Gastroesophageal sphincter (tissue), 4 donors: ENCODE data around the gene ERRFI1. TPM values are rescaled to one million over a fixed set of nuclear protein-coding genes. Genes with fewer than 3 reads are reported as not detected.
A peak's percentile ranks its signal among the peaks of the same experiment; 100 is the strongest.

ENCODE experiments used
- ATAC-seq: fragments of 150-250 bp; one replicate; pipeline ENCODE4 v1.9.1; 2016; ENCODE audit warnings: mild to moderate bottlenecking, moderate library complexity
- H3K27ac ChIP-seq, 4 donors: fragments of 200-600 bp; sonication (generic) in 3 of 4; 1 replicate in 3 of 4; 2 replicates in 1 of 4; pipeline ENCODE4 v1.5.1; 2016 to 2019
- H3K27me3 ChIP-seq: fragments of 200-600 bp; sonication (generic); one replicate; pipeline ENCODE4 v1.5.1; 2019
- H3K36me3 ChIP-seq, 2 donors: fragments of 200-600 bp; sonication (generic); one replicate each; pipeline ENCODE4 v1.5.1; 2019; ENCODE audit warnings: control low read depth in 1 of 2
- H3K4me1 ChIP-seq, 3 donors: fragments of 200-600 bp; sonication (generic); 1 replicate in 2 of 3; 2 replicates in 1 of 3; pipeline ENCODE4 v1.5.1; 2016 to 2019; ENCODE audit warnings: control low read depth in 2 of 3
- H3K4me3 ChIP-seq, 2 donors: fragments of 200-600 bp; sonication (generic); one replicate each; pipeline ENCODE4 v1.5.1; 2019; ENCODE audit warnings: mild to moderate bottlenecking in 1 of 2, moderate library complexity in 1 of 2
- H3K9me3 ChIP-seq, 3 donors: fragments of 200-600 bp; sonication (generic); one replicate each; pipeline ENCODE4 v1.5.1; 2017 to 2019; ENCODE audit warnings: control low read depth in 2 of 3
- EP300 ChIP-seq: sonication (generic); formaldehyde crosslinking; IDR thresholded peaks from one replicate; pipeline ENCODE4 v1.6.1; 2017; ENCODE audit warnings: antibody characterized with exemption, mild to moderate bottlenecking
- POLR2A ChIP-seq, 2 donors: fragments of 450-650 bp; IDR thresholded peaks; one replicate each; pipeline ENCODE4 v1.6.1; 2017; ENCODE audit warnings: antibody characterized with exemption in 2 of 2, mild to moderate bottlenecking in 2 of 2, moderate library complexity in 1 of 2
- POLR2AphosphoS5 ChIP-seq: sonication (generic); formaldehyde crosslinking; IDR thresholded peaks from one replicate; pipeline ENCODE4 v1.6.1; 2017; ENCODE audit warnings: antibody characterized with exemption
- WGBS, 2 donors: methylation state at CpG; one replicate each; pipeline ENCODE4 v1.1.5; 2018; ENCODE audit warnings: low coverage in 1 of 2; 5-methylcytosine and 5-hydroxymethylcytosine counted together
- total RNA-seq, 4 donors: library from RNA; depleted of rRNA; stranded (reverse); fragments of >200 nt; gene quantifications; one replicate each; pipeline ENCODE4 v1.1.0, GENCODE V29; 2016
- TF ChIP-seq, protein P1 (sequence below), 4 experiments: fragments of 200-600 bp in 2 of 4; fragments of 450-650 bp in 2 of 4; sonication (generic) in 1 of 4; IDR thresholded peaks; one replicate each; pipeline ENCODE4 v1.5.1; 2017 to 2019; ENCODE audit warnings: antibody characterized with exemption in 4 of 4, mild to moderate bottlenecking in 2 of 4, moderate library complexity in 2 of 4

ERRFI1 gene
- total RNA-seq, 4 donors from 2014 or later: 344 to 570 (median 393) TPM

DNA sequence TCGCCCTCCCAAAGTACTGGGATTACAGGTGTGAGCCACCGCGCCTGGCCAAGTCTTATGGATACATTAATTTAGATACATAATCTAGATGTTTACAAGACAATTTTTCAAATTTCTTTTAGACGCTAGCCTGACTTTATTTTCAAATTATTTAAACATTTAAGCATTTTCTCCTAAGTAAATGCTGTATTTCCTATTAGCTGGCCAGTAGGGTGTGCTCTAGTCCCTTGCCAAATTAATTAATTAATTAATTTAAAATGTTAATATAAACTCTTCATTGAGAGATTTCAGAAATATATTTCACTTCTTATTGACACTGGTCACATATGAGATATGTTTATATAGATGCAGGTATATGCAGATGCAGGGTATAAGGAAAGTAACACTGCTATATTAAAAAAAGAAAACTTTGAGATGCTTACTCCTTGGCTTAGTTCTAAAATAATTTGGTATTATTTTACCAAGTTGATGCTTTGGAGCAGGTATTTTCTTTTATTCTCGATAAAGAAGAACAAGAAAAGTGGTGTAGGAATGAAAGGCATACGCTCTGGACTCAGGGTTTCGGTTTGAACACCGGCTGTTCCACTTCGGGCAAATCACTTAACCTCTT, 5.2 kb upstream of the ERRFI1 start:
- Histone ChIP-seq H3K27ac (peak overlapping the region in 3 of 4 donors; percentile 49 to 98 (median 96)), H3K9me3 (no peaks in the 10 kb centered on the region), H3K4me1 (peaks cover 0 to 50% (median 3%) of the 10 kb centered on the region in 3 donors), H3K4me3 (no peak overlapping the region), H3K27me3 (no peaks in the 10 kb centered on the region), H3K36me3 (no peaks in the 10 kb centered on the region)
- no peak for ATAC-seq
- 66 to 69% methylated on average over 7 to 8 of the region's 9 CpGs for WGBS, 2 donors
- no peak for TF ChIP-seq EP300
- TF ChIP-seq, protein P1, sequence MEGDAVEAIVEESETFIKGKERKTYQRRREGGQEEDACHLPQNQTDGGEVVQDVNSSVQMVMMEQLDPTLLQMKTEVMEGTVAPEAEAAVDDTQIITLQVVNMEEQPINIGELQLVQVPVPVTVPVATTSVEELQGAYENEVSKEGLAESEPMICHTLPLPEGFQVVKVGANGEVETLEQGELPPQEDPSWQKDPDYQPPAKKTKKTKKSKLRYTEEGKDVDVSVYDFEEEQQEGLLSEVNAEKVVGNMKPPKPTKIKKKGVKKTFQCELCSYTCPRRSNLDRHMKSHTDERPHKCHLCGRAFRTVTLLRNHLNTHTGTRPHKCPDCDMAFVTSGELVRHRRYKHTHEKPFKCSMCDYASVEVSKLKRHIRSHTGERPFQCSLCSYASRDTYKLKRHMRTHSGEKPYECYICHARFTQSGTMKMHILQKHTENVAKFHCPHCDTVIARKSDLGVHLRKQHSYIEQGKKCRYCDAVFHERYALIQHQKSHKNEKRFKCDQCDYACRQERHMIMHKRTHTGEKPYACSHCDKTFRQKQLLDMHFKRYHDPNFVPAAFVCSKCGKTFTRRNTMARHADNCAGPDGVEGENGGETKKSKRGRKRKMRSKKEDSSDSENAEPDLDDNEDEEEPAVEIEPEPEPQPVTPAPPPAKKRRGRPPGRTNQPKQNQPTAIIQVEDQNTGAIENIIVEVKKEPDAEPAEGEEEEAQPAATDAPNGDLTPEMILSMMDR (IDR thresholded peaks at IDR 0.05): peak; percentile 75 to 86 (median 80)

DNA sequence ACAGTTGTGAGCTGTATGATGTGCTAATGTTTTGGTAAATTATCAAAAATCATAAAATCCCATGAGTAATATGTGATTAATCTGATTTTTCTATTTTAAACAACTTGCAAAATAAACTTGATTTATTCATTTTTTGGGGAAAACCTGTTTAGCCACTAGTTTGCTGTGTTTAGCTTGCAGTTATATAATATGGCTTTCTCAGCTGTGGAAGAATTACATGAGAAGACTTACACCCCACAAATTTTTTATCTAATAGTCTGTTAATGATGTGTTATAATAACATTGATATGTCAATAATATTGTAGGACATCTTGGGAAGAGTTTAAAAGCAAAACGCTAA, 2.4 kb upstream of the ERRFI1 start:
- Histone ChIP-seq H3K36me3 (no peaks in the 10 kb centered on the region), H3K27me3 (no peaks in the 10 kb centered on the region), H3K4me1 (peaks cover 0 to 50% (median 3%) of the 10 kb centered on the region in 3 donors), H3K9me3 (no peaks in the 10 kb centered on the region), H3K27ac (peak overlapping the region; percentile 96 to 98 (median 97)), H3K4me3 (no peak overlapping the region)
- ATAC-seq: no peak
- WGBS, 2 donors: 40 to 56% methylated on average over 1 of the region's 1 CpG
- no peak for TF ChIP-seq POLR2AphosphoS5
- TF ChIP-seq, protein P1 (IDR thresholded peaks at IDR 0.05): no peak
- no peak for TF ChIP-seq EP300
- TF ChIP-seq POLR2A (IDR thresholded peaks at IDR 0.05): no peak

DNA sequence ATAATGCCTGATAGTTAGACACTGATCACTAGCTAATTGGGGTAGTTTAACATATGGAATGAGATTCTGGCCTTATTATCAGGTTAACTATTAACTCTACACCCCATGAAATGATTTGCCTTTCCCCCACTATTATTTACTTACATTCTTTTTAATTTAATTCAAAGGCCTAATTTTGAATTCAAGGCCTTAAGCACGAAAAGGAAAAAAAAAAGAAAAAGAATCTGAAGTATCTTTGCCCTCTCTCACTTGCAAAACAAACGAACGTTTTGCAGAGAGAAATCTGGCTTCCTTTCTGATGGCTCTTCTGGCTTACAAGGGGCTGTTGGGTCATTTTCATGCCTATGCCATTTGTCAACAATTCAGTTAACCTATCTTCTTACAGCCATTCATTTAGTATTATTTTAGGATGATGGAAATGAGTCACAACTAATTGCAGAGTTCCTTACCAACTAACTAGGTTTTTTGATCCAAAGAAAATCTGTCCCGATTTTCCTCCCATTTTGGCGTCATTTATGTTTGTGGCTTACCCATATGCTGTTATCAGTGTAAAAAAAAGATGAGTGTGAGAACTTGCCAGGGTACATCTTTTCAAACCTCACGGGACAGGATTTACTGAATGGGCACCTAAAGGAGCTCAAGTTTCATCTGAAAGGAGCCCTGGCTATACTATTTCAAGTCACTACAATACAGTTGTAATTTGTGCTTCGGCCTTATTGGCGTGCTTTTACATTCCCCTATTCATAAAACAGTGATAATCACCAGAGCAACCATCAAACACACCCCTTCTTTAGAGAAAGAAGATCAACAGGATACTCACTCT, 1.9 kb upstream of the ERRFI1 start:
- Histone ChIP-seq H3K36me3 (no peaks in the 10 kb centered on the region), H3K9me3 (no peaks in the 10 kb centered on the region), H3K27ac (peak overlapping the region; percentile 96 to 98 (median 97)), H3K27me3 (no peaks in the 10 kb centered on the region), H3K4me1 (peaks cover 0 to 50% (median 3%) of the 10 kb centered on the region in 3 donors), H3K4me3 (peak overlapping the region; percentile 86 to 99)
- peak; percentile 16 for ATAC-seq
- TF ChIP-seq POLR2AphosphoS5 (peak; percentile 89), POLR2A (IDR thresholded peaks at IDR 0.05) (no peak)
- TF ChIP-seq, protein P1 (IDR thresholded peaks at IDR 0.05): peak in 1 of 4 experiments; percentile 15
- WGBS, 2 donors: 18 to 33% methylated on average over 8 of the region's 8 CpGs

DNA sequence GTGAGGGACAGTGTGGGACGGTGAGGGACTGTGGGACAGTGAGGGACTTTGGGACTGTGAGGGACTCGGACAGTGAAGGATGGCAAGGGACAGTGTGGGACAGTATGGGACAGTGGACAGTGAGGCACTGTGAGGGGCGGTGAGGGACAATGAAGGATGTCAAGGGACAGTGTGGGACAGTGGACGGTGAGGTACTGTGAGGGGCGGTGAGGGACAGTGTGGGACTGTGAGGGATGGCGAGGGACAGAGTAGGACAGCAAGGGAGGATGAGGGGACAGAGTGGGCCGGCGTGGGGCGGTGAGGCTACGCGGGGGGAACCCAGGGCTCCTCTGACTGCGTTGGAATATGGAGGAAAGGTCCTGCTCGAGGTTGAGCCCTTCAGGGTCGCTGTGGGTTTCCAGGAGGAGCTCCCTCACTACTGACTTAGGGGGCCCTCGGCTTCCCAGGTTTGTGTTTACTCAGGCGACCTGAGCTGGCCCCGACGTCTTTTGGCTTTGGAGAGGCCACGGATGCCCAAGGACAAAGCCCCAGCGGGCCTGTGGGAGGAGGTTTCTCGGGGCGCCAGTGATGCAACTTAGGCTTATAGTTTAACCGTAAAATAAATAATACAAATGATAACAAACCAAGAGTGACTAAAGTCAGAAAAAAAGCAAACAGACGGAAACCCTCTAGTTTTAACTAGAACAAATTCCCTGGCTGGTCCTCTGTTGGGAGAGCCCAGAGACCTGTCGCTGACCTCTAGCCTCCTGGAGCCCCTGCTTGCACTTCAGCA, 1.1 kb upstream of the ERRFI1 start:
- Histone ChIP-seq H3K36me3 (no peaks in the 10 kb centered on the region), H3K4me3 (peak overlapping the region; percentile 86 to 99), H3K27ac (peak overlapping the region; percentile 96 to 98 (median 97)), H3K27me3 (no peaks in the 10 kb centered on the region), H3K4me1 (peaks cover 0 to 57% (median 3%) of the 10 kb centered on the region in 3 donors), H3K9me3 (no peaks in the 10 kb centered on the region)
- ATAC-seq: peak; percentile 4
- TF ChIP-seq POLR2AphosphoS5 (peak; percentile 51), EP300 (no peak), POLR2A (IDR thresholded peaks at IDR 0.05) (peak; percentile 10 to 19)
- TF ChIP-seq, protein P1 (IDR thresholded peaks at IDR 0.05): no peak
- 62 to 70% methylated on average over 19 to 25 of the region's 25 CpGs for WGBS, 2 donors
